Ramos (cell line): ENCODE results near the gene C6orf120.

Experiments used
- in situ Hi-C: fragments of 300-500 bp; cut with MboI; formaldehyde crosslinking; loops from one replicate; pipeline ENCODE4 v1.14.3; 2022; ENCODE audit warnings: low sequenced_read_pairs; ENCODE audit not compliant: unreplicated experiment

Gene C6orf120

DNA sequence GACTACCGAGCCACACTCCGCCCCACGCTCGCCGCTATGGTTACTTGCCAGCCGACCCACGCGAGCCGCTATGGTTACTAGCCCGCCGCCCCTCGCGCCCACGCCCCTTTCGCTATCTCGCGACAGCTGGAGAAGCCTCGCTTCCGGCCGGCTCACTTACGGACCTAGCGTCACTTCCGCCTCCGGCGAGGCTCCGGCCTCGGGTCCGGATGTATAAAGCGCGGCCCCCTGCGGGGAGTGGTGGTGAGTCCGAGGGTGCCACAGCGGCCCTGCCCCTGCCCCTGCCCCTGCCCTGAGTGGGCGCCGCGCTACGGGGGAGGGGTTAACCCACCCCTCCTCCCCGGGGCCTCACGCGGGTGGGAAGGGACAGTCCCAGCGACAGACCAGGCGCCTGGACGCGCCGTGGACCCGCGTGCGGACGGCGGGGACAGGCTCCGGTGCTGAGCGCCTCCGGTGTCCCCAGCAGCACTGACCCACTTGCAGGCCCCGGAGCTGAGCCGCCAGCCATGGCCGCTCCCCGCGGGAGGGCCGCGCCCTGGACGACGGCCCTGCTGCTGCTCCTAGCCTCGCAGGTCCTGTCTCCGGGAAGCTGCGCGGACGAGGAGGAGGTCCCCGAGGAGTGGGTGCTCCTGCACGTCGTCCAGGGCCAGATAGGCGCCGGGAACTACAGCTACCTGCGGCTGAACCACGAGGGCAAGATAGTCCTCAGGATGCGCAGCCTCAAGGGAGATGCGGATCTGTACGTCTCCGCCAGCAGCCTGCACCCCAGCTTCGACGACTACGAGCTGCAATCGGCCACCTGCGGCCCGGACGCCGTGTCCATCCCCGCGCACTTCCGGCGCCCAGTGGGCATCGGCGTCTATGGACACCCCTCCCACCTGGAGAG lies at the start of gene C6orf120, which contains the start of gene WDR27:
C6orf120 (plus strand) TSS at position 173 of the 886 bp plus-strand sequence; CDS start at position 507, 334 bp downstream.
WDR27 (minus strand) TSS at position 76 of the 886 bp plus-strand sequence. CDS start 13,024 bp downstream, outside the sequence.
- in situ Hi-C loops: no loop called here

DNA sequence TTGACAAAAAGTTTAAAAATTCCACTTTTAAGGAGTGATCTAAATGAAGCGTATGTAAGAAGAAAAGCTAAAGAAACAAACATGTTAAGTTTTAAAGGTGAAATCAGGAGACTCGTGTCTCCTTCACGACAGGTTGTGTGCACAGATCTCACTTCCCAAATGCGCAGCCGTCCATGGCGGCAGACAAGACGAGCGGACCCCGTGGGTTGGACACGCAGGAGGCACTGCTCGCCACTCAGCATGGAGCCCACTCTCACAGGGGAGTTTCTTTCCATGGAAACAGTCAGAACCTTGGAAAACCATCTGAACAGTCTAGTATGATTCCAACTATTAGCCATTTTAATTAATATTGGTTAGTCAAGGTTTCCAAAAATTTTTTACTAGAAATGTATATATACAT lies 49.0 kb upstream of the C6orf120 start:
- in situ Hi-C loops: no loop called here

DNA sequence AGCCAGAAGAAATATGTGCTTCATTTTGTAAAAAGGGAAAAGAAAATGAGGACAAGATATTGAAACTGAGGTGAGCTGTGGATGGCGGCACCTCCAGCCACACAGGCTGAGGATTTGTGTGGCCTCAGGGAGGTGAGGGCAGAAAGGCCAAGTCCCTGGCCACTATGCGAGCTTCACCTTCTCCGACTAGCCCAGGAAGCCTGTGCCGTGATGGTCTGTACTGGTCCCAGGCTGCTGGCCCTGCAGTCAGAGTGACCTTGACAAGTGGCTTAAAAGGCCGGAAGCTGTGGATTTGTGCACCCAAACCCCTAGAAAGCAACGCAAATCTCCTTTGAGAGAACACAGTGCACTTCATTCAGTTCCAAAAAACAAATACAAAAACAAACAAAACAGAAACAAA lies 48.2 kb upstream of the C6orf120 start:
- in situ Hi-C loops: no loop called here

DNA sequence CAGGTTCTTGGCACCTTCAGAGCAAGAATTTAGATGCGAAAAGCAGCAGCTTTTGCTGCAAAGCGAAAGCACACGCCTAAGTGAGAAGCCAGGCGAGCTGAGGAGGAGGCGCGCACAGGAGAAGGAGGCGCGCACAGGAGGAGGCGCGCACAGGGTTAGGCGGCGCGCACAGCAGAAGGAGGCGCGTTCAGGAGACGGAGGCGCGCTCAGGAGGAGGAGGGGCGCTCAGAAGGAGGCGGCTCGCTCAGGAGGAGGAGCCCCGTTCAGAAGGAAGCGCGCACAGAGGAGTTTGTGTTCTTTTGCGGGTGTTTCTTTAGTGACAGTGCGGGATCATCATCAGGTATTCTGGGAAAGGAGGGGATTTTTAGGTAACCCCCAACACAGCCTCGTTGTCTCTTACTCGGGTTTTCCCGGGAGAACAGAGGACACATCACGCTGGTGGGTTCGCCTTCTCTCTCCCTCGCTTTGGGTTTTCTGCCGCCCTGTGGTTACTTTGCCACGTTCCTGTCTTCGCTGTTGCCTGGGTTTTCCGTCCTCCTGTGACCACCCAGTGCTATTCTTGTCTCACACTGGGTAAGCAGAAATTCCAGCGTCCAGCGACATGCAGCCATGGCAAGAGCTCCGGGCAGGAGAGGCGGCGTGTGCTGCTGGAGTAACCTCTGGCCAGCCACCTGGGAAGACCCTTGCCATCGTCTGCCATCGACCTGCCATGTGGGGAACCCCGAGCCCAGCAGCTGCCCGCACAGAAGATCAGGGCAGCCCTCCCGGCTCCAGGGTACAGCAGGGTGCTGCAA lies 47.1 kb upstream of the C6orf120 start:
- in situ Hi-C loops: no loop called here

DNA sequence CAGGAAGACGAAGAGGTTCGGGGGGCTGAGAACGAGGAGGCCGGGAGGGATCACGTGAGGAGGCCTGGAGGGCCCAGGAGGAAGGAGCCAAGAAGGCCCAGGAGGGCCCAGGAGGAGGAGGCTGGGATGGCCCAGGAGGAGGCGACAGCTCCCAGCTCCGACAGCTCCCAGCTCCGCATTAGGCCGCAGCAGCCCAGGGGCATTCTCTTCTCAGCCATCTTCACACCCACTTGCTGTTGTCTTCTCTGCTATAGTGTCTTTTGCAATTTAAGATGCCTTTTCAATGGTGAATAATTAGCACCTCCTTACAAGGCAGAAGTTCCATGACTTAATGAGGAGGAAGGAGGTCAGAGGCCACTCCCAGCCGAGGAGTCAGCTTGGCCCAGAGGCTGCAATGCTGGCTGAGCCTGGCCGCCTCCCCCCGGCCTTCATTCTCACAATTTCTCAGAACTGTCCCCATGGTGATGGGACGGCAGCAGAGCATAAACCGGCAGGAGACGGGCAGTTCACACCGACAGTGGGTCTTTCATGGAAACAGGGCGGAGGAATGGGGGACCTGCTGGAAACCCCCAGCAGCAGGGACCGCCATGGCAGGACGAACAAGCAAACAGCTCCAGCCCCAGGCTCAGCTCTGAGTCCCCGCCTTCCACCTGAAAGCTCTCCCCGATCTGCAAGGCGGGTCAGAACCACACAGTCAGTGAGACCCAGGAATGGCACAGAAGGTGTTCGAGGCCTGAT lies 45.2 kb upstream of the C6orf120 start:
- in situ Hi-C loops: no loop called here

DNA sequence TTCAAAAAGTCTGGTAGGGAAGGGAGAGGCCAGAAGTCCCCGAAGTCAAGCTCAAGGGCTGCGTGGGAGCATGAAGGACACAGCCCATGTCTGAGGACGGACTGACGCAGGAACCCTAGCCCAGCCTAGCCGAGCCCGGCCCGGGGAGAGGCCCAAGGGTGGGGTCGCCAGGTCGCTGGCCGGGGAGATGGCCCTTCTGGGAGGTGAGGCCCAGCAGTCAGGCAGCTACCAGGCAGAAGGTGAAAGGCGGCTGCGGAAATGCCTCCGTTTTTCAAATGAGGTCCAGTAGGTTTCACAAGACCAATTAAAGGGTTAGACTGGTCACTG lies 44.7 kb upstream of the C6orf120 start:
- in situ Hi-C loops: no loop called here

DNA sequence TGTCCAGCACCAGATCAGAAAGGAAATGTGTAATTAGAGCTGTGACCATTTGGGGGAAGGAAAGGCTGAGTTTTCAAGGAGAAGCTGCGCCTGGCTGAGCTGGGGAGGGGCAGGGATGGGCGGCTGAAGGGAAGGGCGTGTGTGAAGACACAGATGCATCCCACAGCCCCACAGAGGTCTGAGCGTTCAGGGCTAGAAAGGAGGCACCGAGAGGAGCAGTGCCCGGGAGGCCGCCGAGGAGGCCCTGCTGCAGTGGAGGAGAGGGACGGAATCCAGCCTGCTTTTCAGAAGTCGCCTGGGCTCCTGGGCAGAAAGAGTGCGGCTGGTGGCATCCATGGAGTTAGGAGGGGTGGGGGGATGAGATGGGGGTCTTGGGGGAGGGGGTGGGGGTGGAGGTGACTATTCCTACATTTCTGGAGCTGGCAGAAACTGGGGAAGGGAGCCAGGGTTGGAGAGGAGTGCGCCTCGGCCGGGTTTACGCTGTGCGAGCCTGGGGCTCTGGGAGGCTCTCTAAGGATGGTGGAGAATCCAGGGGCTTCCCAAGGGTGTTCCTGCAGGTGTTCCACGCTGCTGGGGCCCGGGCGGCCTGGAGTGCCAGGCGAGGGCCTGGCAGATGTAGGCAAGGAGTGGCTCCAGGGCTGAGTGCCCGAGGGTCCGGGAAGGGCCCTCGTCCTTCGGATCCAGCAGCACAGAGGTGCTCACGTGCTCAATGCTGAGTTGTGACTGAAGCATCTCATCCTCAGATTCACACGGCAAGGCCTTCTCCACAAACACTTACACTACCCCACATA lies 41.9 kb upstream of the C6orf120 start:
- in situ Hi-C loops: no loop called here

DNA sequence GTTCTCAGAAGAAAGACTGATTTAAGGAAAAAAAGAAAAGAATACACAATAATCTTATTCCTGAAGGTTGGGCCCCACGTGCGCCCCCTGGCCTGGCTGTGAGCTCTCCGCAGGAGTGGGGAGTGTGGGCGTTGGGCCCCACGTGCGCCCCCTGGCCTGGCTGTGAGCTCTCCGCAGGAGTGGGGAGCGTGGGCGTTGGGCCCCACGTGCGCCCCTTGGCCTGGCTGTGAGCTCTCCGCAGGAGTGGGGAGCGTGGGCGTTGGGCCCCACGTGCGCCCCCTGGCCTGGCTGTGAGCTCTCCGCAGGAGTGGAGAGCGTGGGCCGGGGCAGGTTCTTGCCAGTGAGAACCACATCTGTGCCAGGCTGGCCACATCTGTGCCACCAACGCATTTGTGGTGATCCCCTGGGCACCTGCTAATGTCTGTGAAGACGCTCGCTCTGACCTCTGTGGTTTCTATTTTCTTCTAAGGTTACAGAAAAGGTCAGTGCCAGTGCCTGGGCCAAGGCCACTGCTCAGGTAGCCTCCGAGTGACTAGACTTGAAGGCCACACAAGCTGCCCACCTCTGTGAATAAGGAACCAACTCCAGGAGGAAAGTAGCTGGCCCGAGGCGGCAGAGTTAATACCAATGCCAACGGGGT lies 41.1 kb upstream of the C6orf120 start:
- in situ Hi-C loops: no loop called here

DNA sequence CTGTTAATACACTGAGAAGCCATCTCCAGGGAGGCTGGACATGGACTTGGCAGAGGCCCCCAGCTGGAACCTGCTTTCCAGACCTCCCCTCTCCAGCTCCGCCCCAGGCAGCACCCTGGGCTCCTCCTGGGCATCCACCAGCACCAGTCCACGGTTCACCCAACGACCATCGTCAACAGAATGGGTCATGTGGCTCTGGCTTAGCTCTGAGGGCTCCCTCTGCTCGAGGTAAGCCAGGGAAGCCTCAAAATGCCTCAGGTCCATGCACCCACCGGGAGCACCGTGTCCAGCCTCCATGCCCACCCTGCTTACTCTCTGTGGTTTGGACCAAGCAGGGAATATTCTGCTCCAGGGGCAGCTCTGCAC lies 40.6 kb upstream of the C6orf120 start:
- in situ Hi-C loops: no loop called here

DNA sequence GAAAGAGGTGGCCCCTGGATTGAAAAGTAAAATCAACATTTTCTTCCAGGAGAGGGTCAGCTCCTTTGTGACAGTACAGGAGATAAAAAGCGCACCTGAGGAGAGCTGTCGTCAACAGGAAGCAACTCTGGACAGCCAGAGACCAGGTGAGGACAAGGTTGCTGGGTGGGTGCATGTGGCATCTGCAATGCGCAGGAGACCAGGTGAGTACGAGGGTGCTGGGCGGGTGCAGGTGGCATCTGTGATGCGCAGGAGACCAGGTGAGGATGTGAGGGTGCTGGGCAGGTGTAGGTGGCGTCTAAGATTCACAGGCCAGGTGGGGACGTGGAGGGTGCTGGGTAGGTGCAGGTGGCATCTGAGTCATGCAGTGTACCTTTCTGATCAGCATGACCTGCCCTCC lies 38.5 kb upstream of the C6orf120 start:
- in situ Hi-C loops: no loop called here

DNA sequence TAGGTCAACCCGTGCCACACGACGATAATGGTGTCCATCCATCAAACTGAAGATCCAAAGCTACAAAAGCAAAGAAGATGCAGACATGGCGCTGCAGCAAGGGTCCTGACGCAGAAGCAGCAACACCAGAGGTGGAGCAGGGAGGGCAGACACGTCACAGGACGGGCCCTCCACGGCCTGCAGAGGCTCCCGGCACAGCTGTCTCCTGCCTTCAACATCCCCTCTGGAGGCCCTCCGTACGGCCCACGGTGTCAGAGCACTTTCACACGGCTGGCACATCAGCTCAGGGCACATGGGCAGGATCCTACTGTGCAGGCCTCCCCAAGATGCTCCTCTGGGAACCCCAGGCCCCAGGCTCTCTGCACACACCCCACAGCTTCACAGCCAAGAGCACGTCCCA lies 37.7 kb upstream of the C6orf120 start:
- in situ Hi-C loops: no loop called here

DNA sequence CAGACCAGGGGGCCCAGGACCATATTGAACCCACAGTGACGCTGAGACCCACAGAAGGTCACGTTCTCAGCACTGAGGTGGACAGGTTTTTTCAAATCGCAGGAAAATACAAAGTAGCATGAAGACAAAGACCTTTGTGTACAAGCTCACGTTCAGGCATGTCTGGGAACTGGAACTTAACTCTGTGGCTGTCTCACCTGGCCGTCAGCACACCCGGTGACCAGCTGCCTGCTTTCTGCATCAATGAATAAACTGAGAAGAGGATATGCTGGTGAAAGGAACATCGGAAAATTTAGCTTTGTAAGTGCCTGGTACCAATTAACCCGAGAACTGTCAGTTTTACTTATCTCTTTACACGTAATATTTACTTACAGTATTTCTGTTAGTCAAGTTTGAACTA lies 36.6 kb upstream of the C6orf120 start:
- in situ Hi-C loops: no loop called here

DNA sequence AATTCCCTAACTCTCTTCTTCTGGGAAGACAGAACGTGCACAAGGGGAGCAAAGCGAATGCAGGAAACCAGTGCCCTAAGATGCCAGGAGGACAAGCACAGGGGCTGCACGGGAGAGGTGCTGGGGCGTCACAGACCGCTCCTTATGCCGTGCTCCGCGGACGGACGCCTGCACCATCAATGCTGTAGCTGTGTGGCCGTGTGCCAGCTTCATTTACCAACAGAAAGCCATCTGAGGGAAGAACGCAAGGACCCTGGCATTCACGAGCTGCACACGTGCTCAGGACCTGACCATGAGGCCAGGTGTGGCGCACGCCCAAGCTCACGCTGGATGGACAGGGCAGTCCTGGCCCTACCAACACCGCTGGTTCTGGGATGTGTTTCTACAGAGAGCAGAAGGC lies 35.5 kb upstream of the C6orf120 start:
- in situ Hi-C loops: no loop called here

DNA sequence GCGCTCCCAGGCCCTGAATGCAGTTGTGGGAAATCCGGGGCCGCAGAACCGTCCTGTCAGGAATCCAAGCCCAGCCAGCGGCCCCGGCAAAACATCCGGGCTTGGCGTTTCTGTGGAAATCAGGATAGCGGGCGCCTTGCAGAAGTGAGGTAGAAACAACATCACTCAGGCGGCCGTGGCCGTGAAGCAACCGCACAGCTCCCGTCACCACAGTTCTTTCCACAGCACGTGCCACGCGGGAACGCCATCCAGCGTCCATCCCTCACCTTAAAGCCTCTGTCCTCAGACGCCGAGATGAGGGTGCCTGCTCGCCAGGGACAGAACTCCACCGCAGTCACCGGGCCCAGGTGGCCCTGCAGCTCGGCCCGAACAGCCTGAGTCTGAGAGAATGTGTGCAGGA lies 34.2 kb upstream of the C6orf120 start:
- in situ Hi-C loops: no loop called here

DNA sequence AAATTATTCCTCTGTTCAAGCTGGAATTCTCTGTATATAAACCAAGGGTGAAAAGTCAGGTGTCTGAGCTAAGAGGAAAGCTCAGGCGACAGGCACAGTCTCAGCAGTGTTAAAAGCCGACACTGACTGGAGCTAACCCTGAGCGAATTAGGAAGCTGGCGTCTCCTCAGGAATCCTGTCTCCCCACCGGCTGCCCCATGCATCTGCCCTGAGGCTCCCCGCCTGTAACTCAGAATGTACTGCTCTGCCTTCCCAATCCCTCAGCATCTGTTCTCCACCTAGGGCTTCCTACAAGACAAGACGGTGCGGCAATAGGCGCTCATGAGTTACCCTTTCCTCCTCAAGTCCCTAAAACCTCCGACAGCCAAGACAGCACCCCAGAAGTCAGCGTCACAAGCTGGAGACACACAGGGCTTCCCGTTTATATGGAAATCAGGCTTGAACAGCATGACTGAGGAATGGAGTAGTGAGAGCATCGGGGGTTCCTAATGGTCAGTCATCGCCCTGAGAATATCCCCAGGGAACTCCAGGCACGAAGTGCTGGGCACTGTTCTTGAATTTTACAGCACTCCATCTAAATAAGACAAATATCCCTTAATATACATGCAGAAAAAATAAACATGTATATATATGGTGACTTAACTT lies 33.6 kb upstream of the C6orf120 start:
- in situ Hi-C loops: no loop called here

DNA sequence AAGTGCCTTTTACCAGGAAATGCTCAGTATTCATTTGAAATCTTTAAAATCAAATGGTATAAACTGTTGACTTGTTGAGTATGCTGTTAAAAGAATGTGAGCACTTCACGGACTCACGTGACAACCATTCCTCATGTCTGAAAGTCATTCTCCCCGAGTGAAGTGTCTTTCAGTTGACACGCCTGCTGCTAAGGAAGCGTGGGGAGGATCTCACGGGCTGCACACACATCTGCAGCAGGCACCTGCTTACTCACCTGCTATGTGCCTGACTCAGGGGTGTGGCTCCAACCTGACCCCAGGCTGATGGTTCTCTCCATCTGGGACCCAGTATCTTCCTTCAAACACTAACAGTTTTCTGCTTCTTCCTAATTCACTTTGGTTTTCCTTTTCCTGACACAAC lies 32.8 kb upstream of the C6orf120 start:
- in situ Hi-C loops: no loop called here

DNA sequence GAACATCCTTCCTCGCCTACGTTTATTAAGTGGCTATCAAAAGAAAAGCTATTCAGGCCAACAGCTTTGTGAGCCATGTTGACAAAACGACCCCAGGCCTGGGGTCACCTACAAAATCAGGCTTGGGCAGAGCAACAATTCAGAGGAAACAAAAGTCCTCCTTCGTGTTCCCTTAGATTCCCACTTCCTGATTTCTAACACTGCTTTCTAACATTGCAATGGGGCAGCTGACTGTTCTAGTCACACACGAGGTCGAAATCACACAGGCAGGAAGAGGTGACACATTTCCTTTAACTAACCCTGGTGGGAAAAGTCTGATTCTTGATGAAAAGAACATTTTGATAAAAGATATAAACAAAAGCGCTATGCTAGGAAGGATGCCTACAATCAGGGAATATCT lies 32.0 kb upstream of the C6orf120 start:
- in situ Hi-C loops: no loop called here

DNA sequence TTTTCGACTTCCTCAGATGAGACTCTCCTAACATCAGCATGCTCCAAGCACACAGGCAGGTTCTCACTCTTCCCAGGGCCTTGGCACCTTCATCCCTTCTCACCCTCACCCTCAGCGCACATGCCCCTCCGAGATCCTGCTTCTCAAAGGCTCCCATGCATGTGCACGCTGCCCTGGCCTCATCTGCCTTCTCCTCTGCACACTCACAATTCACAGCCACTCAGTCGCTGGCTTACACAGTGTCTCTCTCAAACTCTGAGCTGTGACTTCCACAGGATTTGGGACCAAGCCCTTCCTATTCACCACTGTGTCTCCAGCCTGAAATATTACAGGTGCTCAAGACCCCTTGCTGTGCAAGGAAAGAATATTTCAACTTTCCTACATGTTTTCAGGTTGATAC lies 30.4 kb upstream of the C6orf120 start:
- in situ Hi-C loops: no loop called here

DNA sequence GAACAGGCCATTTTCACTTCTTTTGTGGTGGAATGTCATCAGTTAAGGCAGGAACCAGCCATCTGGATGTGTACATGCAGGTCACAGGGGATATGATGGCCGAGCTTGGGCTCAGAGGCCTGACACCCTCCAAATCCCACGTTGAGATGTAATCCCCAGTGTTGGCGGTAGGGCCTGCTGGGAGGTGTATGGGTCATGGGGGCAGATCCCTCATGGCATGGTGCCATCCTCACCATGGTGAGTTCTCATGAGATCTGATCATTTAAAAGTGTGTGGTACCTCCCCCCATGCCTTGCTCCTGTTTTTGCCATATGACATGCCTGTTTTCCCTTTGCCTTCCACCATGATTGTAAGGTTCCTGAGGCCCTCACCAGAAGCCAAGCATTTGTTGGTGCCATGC lies 26.9 kb upstream of the C6orf120 start:
- in situ Hi-C loops: no loop called here
